Natural killer cell (primary cell): Measurements from ENCODE around the gene SH3D19. TPM values are rescaled to one million over a fixed set of nuclear protein-coding genes. Genes with fewer than 3 reads are reported as not detected.

Source experiments
- ATAC-seq, 3 donors: fragments of 150-1000 bp in 2 of 3; fragments of 200-7000 bp in 1 of 3; cut with Tn5 transposase; 1 replicate in 1 of 3; 2 replicates in 2 of 3; pipeline ENCODE4 v1.10.0; 2021; ENCODE audit warnings: mild to moderate bottlenecking in 2 of 3, moderate library complexity in 2 of 3
- DNase-seq, 2 donors: peaks; one replicate each; pipeline versions ENCODE4 v3.0.0 to v3.0.0-alpha.2; 2013 to 2021; ENCODE audit warnings: mixed read lengths in 1 of 2
- H3K27ac ChIP-seq: one replicate; pipeline ENCODE4 v1.5.1; 2013; ENCODE audit warnings: mild to moderate bottlenecking, low read length
- H3K27me3 ChIP-seq: one replicate; pipeline ENCODE4 v1.6.1; 2013; ENCODE audit warnings: low read length; ENCODE audit not compliant: control insufficient read depth, insufficient read depth
- H3K36me3 ChIP-seq: one replicate; pipeline ENCODE4 v1.6.1; 2013; ENCODE audit warnings: low read length; ENCODE audit not compliant: control insufficient read depth, insufficient read depth
- H3K4me1 ChIP-seq: one replicate; pipeline ENCODE4 v1.6.1; 2013; ENCODE audit warnings: low read length; ENCODE audit not compliant: control insufficient read depth, insufficient read depth
- H3K4me3 ChIP-seq: one replicate; pipeline ENCODE4 v1.5.1; 2013; ENCODE audit warnings: low read length
- H3K9me3 ChIP-seq: one replicate; pipeline ENCODE4 v1.6.1; 2013; ENCODE audit warnings: low read length; ENCODE audit not compliant: control insufficient read depth, insufficient read depth
- H3K27ac Mint-ChIP-seq, 2 donors: one replicate each; pipeline ENCODE4 v1.8.0; 2022; ENCODE audit warnings: mild to moderate bottlenecking in 2 of 2, mixed read lengths in 2 of 2, moderate library complexity in 1 of 2
- H3K27me3 Mint-ChIP-seq, 2 donors: one replicate each; pipeline ENCODE4 v1.8.0; 2022; ENCODE audit warnings: low read depth in 2 of 2, mixed read lengths in 2 of 2
- H3K36me3 Mint-ChIP-seq: one replicate; pipeline ENCODE4 v1.8.0; 2022; ENCODE audit warnings: mixed read lengths
- H3K4me1 Mint-ChIP-seq, 2 donors: one replicate each; pipeline ENCODE4 v1.8.0; 2022; ENCODE audit warnings: mixed read lengths in 2 of 2
- H3K4me3 Mint-ChIP-seq: one replicate; pipeline ENCODE4 v1.8.0; 2022; ENCODE audit warnings: mild to moderate bottlenecking, moderate library complexity, mixed read lengths
- H3K9me3 Mint-ChIP-seq, 2 donors: one replicate each; pipeline ENCODE4 v1.8.0; 2022; ENCODE audit warnings: mixed read lengths in 2 of 2
- WGBS: methylation state at CpG from one replicate; pipeline ENCODE4 v1.1.7; 2013; ENCODE audit warnings: missing lambda C conversion rate; ENCODE audit not compliant: insufficient coverage; 5-methylcytosine and 5-hydroxymethylcytosine counted together
- intact Hi-C: fragments of 100-400 bp; cut with micrococcal nuclease; formaldehyde crosslinking; loops from one replicate; pipeline ENCODE4 v1.14.2; 2022
- total RNA-seq, 4 donors: library from RNA; stranded (reverse); fragments of 120-200 nt in 1 of 4; gene quantifications; one replicate each; pipeline versions ENCODE4 v1.2.3 to v1.2.4, GENCODE V29; 2013 to 2022
- TF ChIP-seq, protein P1 (sequence below): fragments of 200-600 bp; IDR thresholded peaks from one replicate; pipeline ENCODE4 v1.8.0; 2022; ENCODE audit warnings: antibody characterized with exemption

Gene SH3D19
- total RNA-seq, 3 donors from 2014 or later (not counting 1 experiment from before 2014, with no cell fraction given) = 0.13 TPM; not detected in 2

GRCh38 chr4:151175233-151175632, 150.2 kb downstream of the SH3D19 start:
- H3K4me1 ChIP-seq = no peaks in the 10 kb centered on the region
- DNase-seq = no peak
- H3K4me3 Mint-ChIP-seq = no peak overlapping the region
- no peaks in the 10 kb centered on the region for H3K36me3 Mint-ChIP-seq
- H3K27ac Mint-ChIP-seq = no peak overlapping the region
- H3K9me3 ChIP-seq = no peaks in the 10 kb centered on the region
- H3K4me3 ChIP-seq = no peak overlapping the region
- peaks cover 9 to 11% of the 10 kb centered on the region in 2 donors for H3K27me3 Mint-ChIP-seq
- H3K4me1 Mint-ChIP-seq = no peaks in the 10 kb centered on the region
- H3K27me3 ChIP-seq = no peaks in the 10 kb centered on the region
- no peak overlapping the region for H3K27ac ChIP-seq
- H3K9me3 Mint-ChIP-seq = no peaks in the 10 kb centered on the region
- TF ChIP-seq, protein P1, sequence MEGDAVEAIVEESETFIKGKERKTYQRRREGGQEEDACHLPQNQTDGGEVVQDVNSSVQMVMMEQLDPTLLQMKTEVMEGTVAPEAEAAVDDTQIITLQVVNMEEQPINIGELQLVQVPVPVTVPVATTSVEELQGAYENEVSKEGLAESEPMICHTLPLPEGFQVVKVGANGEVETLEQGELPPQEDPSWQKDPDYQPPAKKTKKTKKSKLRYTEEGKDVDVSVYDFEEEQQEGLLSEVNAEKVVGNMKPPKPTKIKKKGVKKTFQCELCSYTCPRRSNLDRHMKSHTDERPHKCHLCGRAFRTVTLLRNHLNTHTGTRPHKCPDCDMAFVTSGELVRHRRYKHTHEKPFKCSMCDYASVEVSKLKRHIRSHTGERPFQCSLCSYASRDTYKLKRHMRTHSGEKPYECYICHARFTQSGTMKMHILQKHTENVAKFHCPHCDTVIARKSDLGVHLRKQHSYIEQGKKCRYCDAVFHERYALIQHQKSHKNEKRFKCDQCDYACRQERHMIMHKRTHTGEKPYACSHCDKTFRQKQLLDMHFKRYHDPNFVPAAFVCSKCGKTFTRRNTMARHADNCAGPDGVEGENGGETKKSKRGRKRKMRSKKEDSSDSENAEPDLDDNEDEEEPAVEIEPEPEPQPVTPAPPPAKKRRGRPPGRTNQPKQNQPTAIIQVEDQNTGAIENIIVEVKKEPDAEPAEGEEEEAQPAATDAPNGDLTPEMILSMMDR = no peak
- no peaks in the 10 kb centered on the region for H3K36me3 ChIP-seq
- ATAC-seq = no peak
- 75% methylated on average over 6 of the region's 7 CpGs for WGBS
- intact Hi-C loops = no loop called here

DNA sequence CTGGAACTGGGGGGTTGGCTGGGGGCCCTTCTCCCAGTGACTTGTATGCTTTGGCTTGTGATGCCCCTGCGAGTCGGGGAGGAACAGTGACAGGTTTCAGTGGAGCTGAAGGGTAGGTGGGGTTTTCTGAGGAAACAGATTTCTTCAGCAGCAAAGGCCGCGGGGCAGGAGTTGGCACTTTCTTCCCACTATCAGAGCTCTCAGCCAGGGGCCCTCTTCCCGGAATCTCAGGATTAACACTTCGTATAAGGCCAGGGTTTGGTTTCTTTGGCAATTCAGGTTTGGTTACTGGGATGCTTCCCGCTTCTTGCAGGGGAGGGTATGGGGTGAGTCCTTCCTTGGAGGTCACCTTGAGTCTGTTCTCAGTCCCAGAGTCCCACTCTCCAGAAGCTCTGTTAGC, 150.6 kb downstream of the SH3D19 start:
- WGBS = 95% methylated on average over 7 of the region's 7 CpGs
- Histone ChIP-seq H3K36me3 (no peaks in the 10 kb centered on the region), H3K4me1 (no peaks in the 10 kb centered on the region), H3K9me3 (no peaks in the 10 kb centered on the region), H3K27ac (no peak overlapping the region), H3K4me3 (no peak overlapping the region), H3K27me3 (no peaks in the 10 kb centered on the region)
- Mint-ChIP-seq H3K27ac (no peak overlapping the region), H3K9me3 (no peaks in the 10 kb centered on the region), H3K27me3 (peaks cover 9 to 11% of the 10 kb centered on the region in 2 donors), H3K36me3 (no peaks in the 10 kb centered on the region), H3K4me3 (no peak overlapping the region), H3K4me1 (no peaks in the 10 kb centered on the region)
- ATAC-seq (no peak), DNase-seq (no peak)
- intact Hi-C loops = no loop called here
- TF ChIP-seq, protein P1 = no peak

- Mint-ChIP-seq H3K27ac (no peak overlapping the region), H3K4me3 (no peak overlapping the region), H3K27me3 (peaks cover 16 to 17% of the 10 kb centered on the region in 2 donors), H3K36me3 (no peaks in the 10 kb centered on the region), H3K9me3 (no peaks in the 10 kb centered on the region), H3K4me1 (no peaks in the 10 kb centered on the region)
- no peaks in the 10 kb centered on the region for H3K9me3 ChIP-seq
- no peaks in the 10 kb centered on the region for H3K36me3 ChIP-seq
- intact Hi-C loops = no loop called here
- 92% methylated on average over 2 of the region's 3 CpGs for WGBS
- DNase-seq (no peak), ATAC-seq (no peak)
- no peaks in the 10 kb centered on the region for H3K4me1 ChIP-seq
- H3K4me3 ChIP-seq = no peak overlapping the region
- no peak overlapping the region for H3K27ac ChIP-seq
- TF ChIP-seq, protein P1 = no peak
- H3K27me3 ChIP-seq = no peaks in the 10 kb centered on the region
Observed at GRCh38 chr4:151173871-151174270, 151.5 kb downstream of the SH3D19 start.

GRCh38 chr4:151169900-151170299, 155.5 kb downstream of the SH3D19 start:
- Histone ChIP-seq H3K27ac (no peak overlapping the region), H3K4me3 (no peak overlapping the region), H3K4me1 (no peaks in the 10 kb centered on the region), H3K9me3 (no peaks in the 10 kb centered on the region), H3K36me3 (no peaks in the 10 kb centered on the region), H3K27me3 (no peaks in the 10 kb centered on the region)
- TF ChIP-seq, protein P1 = no peak
- 93% methylated on average over 3 of the region's 3 CpGs for WGBS
- Mint-ChIP-seq H3K9me3 (no peaks in the 10 kb centered on the region), H3K4me3 (no peak overlapping the region), H3K27ac (no peak overlapping the region), H3K36me3 (no peaks in the 10 kb centered on the region), H3K4me1 (no peaks in the 10 kb centered on the region), H3K27me3 (peaks cover 16 to 20% of the 10 kb centered on the region in 2 donors)
- intact Hi-C loops = no loop called here
- DNase-seq (no peak), ATAC-seq (no peak)
